SK-N-MC (cell line): ENCODE measurements around the gene CCDC187.

Experiments
- DNase-seq: peaks from one replicate; pipeline ENCODE4 v3.0.0-alpha.2; 2011; ENCODE audit warnings: low read depth, low spot score
- H3K27ac ChIP-seq: fragments of 200-600 bp; sonication (generic); 2 replicates; pipeline ENCODE4 v1.5.1; 2016; ENCODE audit warnings: mixed run types
- H3K36me3 ChIP-seq: fragments of 200-600 bp; sonication (generic); 2 replicates; pipeline ENCODE4 v1.6.1; 2017; ENCODE audit warnings: antibody characterized with exemption, low read length, mixed read lengths; ENCODE audit not compliant: insufficient read depth
- H3K4me3 ChIP-seq: fragments of 200-600 bp; sonication (generic); 2 replicates; pipeline ENCODE4 v1.5.1; 2016
- H3K9ac ChIP-seq: fragments of 200-600 bp; sonication (generic); 2 replicates; pipeline ENCODE4 v1.8.0; 2017; ENCODE audit warnings: mixed run types, mixed read lengths; ENCODE audit not compliant: insufficient read length
- H3K9me3 ChIP-seq: fragments of 200-600 bp; sonication (generic); 2 replicates; pipeline ENCODE4 v1.6.1; 2017; ENCODE audit warnings: low read depth, mild to moderate bottlenecking, antibody characterized with exemption, low read length, moderate library complexity, mixed read lengths
- EZH2 ChIP-seq: fragments of 200-600 bp; sonication (generic); IDR thresholded peaks from one replicate; pipeline ENCODE4 v1.6.1; 2017; ENCODE audit warnings: antibody characterized with exemption
- FOXP2 ChIP-seq: optimal IDR thresholded peaks from 2 replicates; pipeline ENCODE3; 2011; ENCODE audit warnings: mild to moderate bottlenecking, moderate library complexity; ENCODE audit not compliant: insufficient read depth; ENCODE audit errors: extremely low read length, control extremely low read depth
- POLR2AphosphoS5 ChIP-seq: IDR thresholded peaks from 2 replicates; pipeline ENCODE4 v1.6.1; 2012; ENCODE audit warnings: mild to moderate bottlenecking, low read depth, low read length, borderline replicate concordance

CCDC187 gene

DNA sequence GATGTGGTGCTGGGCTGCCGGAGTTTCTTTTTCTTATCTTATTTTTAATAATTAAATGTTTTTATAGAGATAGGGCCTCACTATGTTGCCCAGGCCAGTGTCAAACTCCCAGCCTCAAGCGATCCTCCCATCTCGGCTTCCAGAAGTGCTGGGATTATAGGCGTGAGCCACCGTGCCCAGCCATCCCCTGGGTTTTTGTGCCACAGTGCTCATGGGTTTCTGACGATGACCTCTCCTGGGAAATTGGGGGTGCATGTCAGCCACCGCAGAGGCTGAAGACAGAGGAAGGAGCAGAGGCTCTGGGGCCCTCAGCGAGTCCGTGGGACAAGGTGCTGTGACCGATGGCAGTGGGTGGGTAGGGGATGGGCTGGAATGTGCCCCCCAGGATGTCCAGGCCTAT, 37.9 kb upstream of the CCDC187 start:
- H3K27ac ChIP-seq = no peak overlapping the region
- H3K36me3 ChIP-seq = peaks cover 6% of the 10 kb centered on the region; the same call in 1 of the 2 replicates
- no peaks in the 10 kb centered on the region for H3K9me3 ChIP-seq
- TF ChIP-seq POLR2AphosphoS5 = 0 out of 2 replicates have a peak, but pooled peaks have one; percentile 18
- TF ChIP-seq FOXP2 = no peak
- H3K4me3 ChIP-seq = no peak overlapping the region
- DNase-seq = no peak
- H3K9ac ChIP-seq = no peak overlapping the region

DNA sequence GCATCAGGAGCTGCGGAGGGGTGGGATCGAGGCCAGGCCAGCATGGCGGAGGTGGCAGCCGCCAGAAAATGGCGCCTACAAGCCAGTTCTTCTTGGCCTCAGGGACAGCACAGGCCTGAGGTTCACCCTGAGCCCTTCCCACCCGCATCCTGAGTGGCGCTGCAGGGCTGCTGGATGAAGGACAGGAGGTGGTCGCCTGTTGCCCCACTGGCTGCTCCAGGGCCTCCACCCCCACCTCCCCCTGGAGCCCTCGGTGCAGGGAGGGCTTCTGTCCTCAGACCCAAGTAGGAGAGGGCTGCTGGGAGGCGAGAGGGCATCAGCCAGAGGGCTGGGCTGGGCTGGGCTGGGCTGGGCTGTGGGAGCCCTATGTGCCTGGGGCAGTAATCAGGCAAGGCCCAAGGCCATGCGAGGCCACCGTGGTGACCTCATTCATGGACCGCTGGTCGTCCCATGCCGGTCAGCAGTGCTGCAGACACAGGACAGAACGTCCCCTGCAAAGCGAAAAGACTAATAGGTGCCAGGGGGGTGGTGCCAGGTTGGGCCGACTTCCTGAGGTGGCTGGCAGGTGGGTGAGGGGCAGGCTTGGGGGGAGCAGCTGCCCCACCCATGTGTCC, 37.3 kb upstream of the CCDC187 start:
- no peak overlapping the region for H3K27ac ChIP-seq

DNA sequence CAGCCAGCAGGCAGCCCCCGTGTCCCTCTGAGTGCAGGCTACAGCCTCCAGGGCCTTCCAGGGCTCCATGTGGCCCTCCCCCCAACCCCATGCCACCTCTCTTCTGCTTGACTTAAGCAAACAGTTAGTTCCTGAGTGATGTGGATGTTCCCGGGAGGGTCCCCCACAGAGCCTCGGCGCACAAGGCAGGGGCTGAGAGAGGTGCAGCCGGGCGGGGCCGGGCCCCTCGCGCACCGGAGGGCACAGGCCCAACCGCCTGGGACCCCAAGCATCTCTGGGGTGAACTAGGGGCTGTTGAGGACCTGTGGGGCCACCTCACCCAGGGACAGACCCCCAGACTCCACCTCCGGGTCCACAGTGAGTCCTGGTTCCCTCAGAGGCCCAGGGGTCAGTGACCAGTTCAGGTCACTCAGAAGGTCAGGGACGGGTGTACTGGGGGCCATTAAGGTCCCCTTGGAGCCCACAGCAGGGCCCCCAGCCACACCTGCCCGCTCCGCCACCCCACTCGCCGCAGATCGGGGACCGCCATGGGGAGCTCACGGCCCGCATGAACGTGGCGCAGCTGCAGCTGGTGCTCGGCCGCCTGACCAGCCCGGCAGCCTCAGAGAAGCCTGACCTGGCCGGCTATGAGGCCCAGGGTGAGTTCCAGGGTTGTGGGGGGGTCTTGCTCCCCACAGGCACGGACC, 36.6 kb upstream of the CCDC187 start:
- Histone ChIP-seq H3K36me3 (peaks cover 6% of the 10 kb centered on the region; the same call in 1 of the 2 replicates), H3K9ac (no peak overlapping the region), H3K9me3 (no peaks in the 10 kb centered on the region), H3K27ac (no peak overlapping the region), H3K4me3 (no peak overlapping the region)
- no peak for TF ChIP-seq POLR2AphosphoS5
- no peak for TF ChIP-seq FOXP2
- no peak for DNase-seq

More for the DNA sequence above, 37.3 kb upstream of the CCDC187 start:
- Histone ChIP-seq H3K9me3 (no peaks in the 10 kb centered on the region), H3K9ac (no peak overlapping the region), H3K4me3 (no peak overlapping the region), H3K36me3 (peaks cover 6% of the 10 kb centered on the region; the same call in 1 of the 2 replicates)
- TF ChIP-seq FOXP2 = no peak
- TF ChIP-seq POLR2AphosphoS5 = no peak
- TF ChIP-seq EZH2 = no peak
- no peak for DNase-seq

- H3K9ac ChIP-seq = no peak overlapping the region
- H3K36me3 ChIP-seq = peaks cover 6% of the 10 kb centered on the region; the same call in 1 of the 2 replicates
- TF ChIP-seq POLR2AphosphoS5 (no peak), FOXP2 (no peak), EZH2 (no peak)
- no peak overlapping the region for H3K4me3 ChIP-seq
- H3K27ac ChIP-seq = no peak overlapping the region
- no peak for DNase-seq
- no peaks in the 10 kb centered on the region for H3K9me3 ChIP-seq
Observed at GRCh38 chr9:136339958-136340310, 36.0 kb upstream of the CCDC187 start.

GRCh38 chr9:136339173-136339957, 35.5 kb upstream of the CCDC187 start:
- no peak for DNase-seq
- Histone ChIP-seq H3K4me3 (no peak overlapping the region), H3K9ac (no peak overlapping the region), H3K27ac (no peak overlapping the region), H3K9me3 (no peaks in the 10 kb centered on the region), H3K36me3 (peaks cover 6% of the 10 kb centered on the region; the same call in 1 of the 2 replicates)
- TF ChIP-seq POLR2AphosphoS5 (no peak), EZH2 (no peak), FOXP2 (no peak)

- Histone ChIP-seq H3K4me3 (no peak overlapping the region), H3K9ac (no peak overlapping the region), H3K27ac (no peak overlapping the region), H3K9me3 (no peaks in the 10 kb centered on the region), H3K36me3 (peaks cover 6% of the 10 kb centered on the region; the same call in 1 of the 2 replicates)
- no peak for TF ChIP-seq EZH2
- TF ChIP-seq POLR2AphosphoS5 = no peak
- no peak for TF ChIP-seq FOXP2
- DNase-seq = no peak
Observed at GRCh38 chr9:136338511-136338910, 34.6 kb upstream of the CCDC187 start.

DNA sequence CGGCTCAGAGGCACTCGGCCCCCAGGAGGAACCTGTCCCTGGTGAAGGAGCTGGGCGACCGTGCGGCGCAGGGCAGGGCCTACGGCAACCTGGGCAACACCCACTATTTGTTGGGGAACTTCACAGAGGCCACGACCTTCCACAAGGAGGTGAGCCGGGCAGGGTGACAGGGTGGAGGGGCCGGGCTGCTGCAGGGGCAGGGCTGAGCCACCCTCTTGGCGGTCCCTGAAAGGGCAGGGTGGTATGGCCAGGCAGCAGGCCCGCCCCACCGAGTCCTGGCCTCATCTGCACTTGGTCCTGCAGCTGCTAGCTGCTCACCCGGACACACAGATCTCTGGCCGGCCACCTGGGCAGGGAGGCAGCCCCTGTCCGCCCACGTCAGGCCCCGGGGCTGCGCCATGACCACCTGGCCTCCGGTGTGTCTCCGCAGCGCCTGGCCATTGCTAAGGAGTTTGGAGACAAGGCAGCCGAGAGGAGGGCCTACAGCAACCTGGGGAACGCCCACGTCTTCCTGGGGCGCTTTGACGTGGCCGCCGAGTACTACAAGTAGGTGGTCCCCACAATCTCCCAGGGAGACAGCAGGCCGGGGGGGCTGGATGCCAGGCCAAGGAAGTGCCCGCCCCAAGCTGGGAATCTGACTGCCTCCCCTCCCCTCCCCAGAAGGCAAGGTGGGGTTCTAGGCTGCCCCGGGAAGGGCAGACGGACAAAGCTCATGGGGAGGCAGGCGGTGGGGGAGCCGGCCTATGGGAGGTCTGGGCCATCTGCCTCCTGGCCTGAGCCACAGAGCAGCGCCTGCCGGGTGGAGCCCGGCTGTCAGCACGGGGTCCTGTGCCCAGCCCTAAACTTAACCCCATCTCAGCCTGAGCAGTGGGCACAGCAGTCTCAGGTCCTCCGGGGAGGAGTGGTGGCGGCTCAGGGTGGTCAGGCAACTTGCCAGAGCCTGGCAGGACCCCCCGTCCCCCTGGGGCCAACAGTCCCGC, 33.8 kb upstream of the CCDC187 start:
- Histone ChIP-seq H3K4me3 (no peak overlapping the region), H3K36me3 (peaks cover 6% of the 10 kb centered on the region; the same call in 1 of the 2 replicates), H3K27ac (no peak overlapping the region), H3K9ac (no peak overlapping the region), H3K9me3 (no peaks in the 10 kb centered on the region)
- no peak for TF ChIP-seq POLR2AphosphoS5
- no peak for TF ChIP-seq EZH2
- DNase-seq = no peak

GRCh38 chr9:136336881-136337280, 33.0 kb upstream of the CCDC187 start:
- TF ChIP-seq POLR2AphosphoS5 (no peak), FOXP2 (no peak), EZH2 (no peak)
- Histone ChIP-seq H3K36me3 (peaks cover 6% of the 10 kb centered on the region; the same call in 1 of the 2 replicates), H3K4me3 (no peak overlapping the region), H3K9me3 (no peaks in the 10 kb centered on the region), H3K9ac (no peak overlapping the region), H3K27ac (no peak overlapping the region)
- DNase-seq = no peak
